Panc1 (cell line): Measurements from ENCODE around the gene VMAC. TPM values are rescaled to one million over a fixed set of nuclear protein-coding genes. Genes with fewer than 3 reads are reported as not detected.
A peak's percentile ranks its signal among the peaks of the same experiment; 100 is the strongest.

Experiments
- ATAC-seq: fragments of 200-7000 bp; cut with Tn5 transposase; 2 replicates; pipeline ENCODE4 v1.9.1; 2020; ENCODE audit warnings: mild to moderate bottlenecking, moderate library complexity
- BruUV-seq: library from RNA; stranded (reverse); fragments of 400-500 nt; replicated peaks from 2 replicates; lab custom pipeline; 2021; lab: Mats Ljungman, UMichigan
- CTCF ChIA-PET: fragments of 300-600 bp; sonication (Branson Sonifier 250); formaldehyde crosslinking; loops from one replicate; lab custom pipeline; 2022; ENCODE audit warnings: antibody characterized with exemption; lab: Charles Lee
- POLR2A ChIA-PET: fragments of 300-600 bp; sonication (Branson Sonifier 250); formaldehyde crosslinking; loops from one replicate; lab custom pipeline; 2022; ENCODE audit warnings: antibody characterized with exemption; lab: Charles Lee
- DNase-seq: peaks from one replicate; pipeline ENCODE4 v3.0.0-alpha.2; 2010; ENCODE audit warnings: low read depth, low spot score
- H3K27ac ChIP-seq: 2 replicates; pipeline ENCODE4 v1.5.1; 2011; ENCODE audit warnings: mild to moderate bottlenecking, low read length, inconsistent platforms
- H3K27me3 ChIP-seq: fragments of 200-500 bp; sonication (Bioruptor generic); 2 replicates; pipeline ENCODE4 v1.6.0; 2014; ENCODE audit warnings: low read length, inconsistent platforms; ENCODE audit not compliant: control insufficient read depth, insufficient read depth
- H3K36me3 ChIP-seq: fragments of 200-500 bp; sonication (Bioruptor generic); 2 replicates; pipeline ENCODE4 v1.5.1; 2014; ENCODE audit warnings: inconsistent platforms, mild to moderate bottlenecking, low read length, moderate library complexity; ENCODE audit not compliant: control insufficient read depth, insufficient read depth
- H3K4me1 ChIP-seq: 2 replicates; pipeline ENCODE4 v1.5.1; 2011; ENCODE audit warnings: inconsistent platforms, mild to moderate bottlenecking, low read length, moderate library complexity; ENCODE audit not compliant: control insufficient read depth, insufficient read depth
- H3K4me3 ChIP-seq, 2 experiments: 2 replicates each; pipeline ENCODE4 v1.5.1; 2011 to 2012; ENCODE audit warnings: low read depth in 2 of 2, low read length in 2 of 2, mild to moderate bottlenecking in 2 of 2, inconsistent platforms in 1 of 2, moderate library complexity in 1 of 2
- H3K9me3 ChIP-seq: fragments of 200-500 bp; sonication (Bioruptor generic); 2 replicates; pipeline ENCODE4 v1.5.1; 2014; ENCODE audit warnings: low read depth, mild to moderate bottlenecking, inconsistent platforms, low read length, moderate library complexity; ENCODE audit not compliant: control insufficient read depth, insufficient read depth
- CTCF ChIP-seq: fragments of 450-650 bp; IDR thresholded peaks from 2 replicates; pipeline ENCODE4 v1.5.1; 2017; ENCODE audit warnings: mild to moderate bottlenecking
- POLR2AphosphoS5 ChIP-seq: IDR thresholded peaks from 2 replicates; pipeline ENCODE4 v1.6.1; 2012; ENCODE audit warnings: mild to moderate bottlenecking, low read depth, low read length, moderate library complexity
- REST ChIP-seq, 2 experiments: IDR thresholded peaks; 2 replicates each; pipeline ENCODE4 v1.6.1; 2011 to 2012; ENCODE audit warnings: low read depth in 2 of 2, control low read depth in 1 of 2, low read length in 1 of 2, mild to moderate bottlenecking in 1 of 2, moderate library complexity in 1 of 2; ENCODE audit not compliant: insufficient read depth in 1 of 2
- SIN3A ChIP-seq: IDR thresholded peaks from 2 replicates; pipeline ENCODE4 v1.6.1; 2012; ENCODE audit warnings: low read depth, mild to moderate bottlenecking, low read length, moderate library complexity, borderline replicate concordance; ENCODE audit not compliant: insufficient read depth
- TCF7L2 ChIP-seq: IDR thresholded peaks from 2 replicates; pipeline ENCODE4 v1.6.1; 2011; ENCODE audit warnings: mild to moderate bottlenecking, low read depth, low read length, inconsistent platforms
- in situ Hi-C: cut with HindIII; loops from 2 replicates; pipeline ENCODE4 v1.10.0; 2016; ENCODE audit warnings: low sequenced_read_pairs, low pct_unique_long_range_greater_than_20kb
- intact Hi-C: fragments of 100-400 bp; cut with micrococcal nuclease; formaldehyde crosslinking; loops from one replicate; pipeline ENCODE4 v1.10.0; 2022; ENCODE audit not compliant: unreplicated experiment
- total RNA-seq: library from RNA; stranded (reverse); gene quantifications from one replicate; pipeline ENCODE4 v1.2.1, GENCODE V29; 2021; ENCODE audit not compliant: unreplicated experiment

The VMAC gene
- total RNA-seq, 1 experiment from 2014 or later: 5.2 TPM

DNA sequence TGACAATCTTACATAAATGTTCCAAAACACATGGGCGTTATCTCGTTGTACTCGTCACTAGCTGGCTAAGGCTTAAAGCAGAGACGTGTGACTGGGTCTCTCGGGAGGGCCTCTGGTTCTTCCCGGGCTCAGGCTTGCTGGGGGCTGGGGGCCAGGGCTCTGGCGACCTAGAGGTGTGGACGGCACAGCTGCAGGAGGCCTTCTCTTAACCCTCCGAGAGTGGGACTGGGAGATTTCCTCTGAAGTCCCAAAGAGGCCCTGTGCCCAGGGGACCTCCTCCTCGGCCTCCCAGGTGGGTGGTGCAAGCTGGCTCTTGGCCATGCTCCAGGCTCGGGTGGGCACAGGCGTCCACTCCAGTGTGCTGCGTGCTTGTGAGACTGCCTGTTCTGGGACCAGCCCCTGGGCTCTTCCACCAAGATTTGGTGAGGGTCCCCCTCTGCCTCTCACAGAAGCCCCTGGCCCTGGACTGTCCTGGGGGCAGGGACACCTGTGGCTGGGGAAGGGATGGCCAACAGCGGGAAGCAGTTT is 11.6 kb downstream of the VMAC start:
- POLR2A ChIA-PET: no interaction called here
- no peak for ATAC-seq
- BruUV-seq: TSS peak; percentile 59

GRCh38 chr19:5917431-5918107 is 12.9 kb downstream of the VMAC start:
- H3K27ac ChIP-seq: no peak overlapping the region
- no peak for TF ChIP-seq TCF7L2
- TF ChIP-seq CTCF: no peak
- TF ChIP-seq POLR2AphosphoS5: no peak
- no peak for TF ChIP-seq SIN3A
- ChIA-PET CTCF (no interaction called here), POLR2A (no interaction called here)
- no TSS peak for BruUV-seq
- no peaks in the 10 kb centered on the region for H3K27me3 ChIP-seq
- H3K4me3 ChIP-seq: no peak overlapping the region
- no peaks in the 10 kb centered on the region for H3K9me3 ChIP-seq
- ATAC-seq (no peak), DNase-seq (no peak)
- peaks cover 7% of the 10 kb centered on the region for H3K4me1 ChIP-seq
- in situ Hi-C loops: no loop called here
- intact Hi-C loops: no loop called here
- no peaks in the 10 kb centered on the region for H3K36me3 ChIP-seq

More for the DNA sequence above, 11.6 kb downstream of the VMAC start:
- no peaks in the 10 kb centered on the region for H3K27me3 ChIP-seq
- TF ChIP-seq REST (IDR thresholded peaks at IDR 0.05; ENCODE audit: insufficient read depth in 1 of 2, low read depth in 2 of 2, low read length in 1 of 2): no peak
- no peak for TF ChIP-seq CTCF
- no peak for TF ChIP-seq POLR2AphosphoS5
- TF ChIP-seq SIN3A: no peak
- TF ChIP-seq TCF7L2: no peak
- intact Hi-C loops: no loop called here
- CTCF ChIA-PET: no interaction called here
- no peak overlapping the region for H3K4me3 ChIP-seq
- H3K36me3 ChIP-seq: no peaks in the 10 kb centered on the region
- H3K9me3 ChIP-seq: no peaks in the 10 kb centered on the region
- peaks cover 7% of the 10 kb centered on the region for H3K4me1 ChIP-seq
- in situ Hi-C loops: no loop called here
- H3K27ac ChIP-seq: no peak overlapping the region
- DNase-seq: no peak
